ENCODE data around the gene PPARA. TPM values are rescaled to one million over a fixed set of nuclear protein-coding genes. Genes with fewer than 3 reads are reported as not detected.

PPARA gene
- total RNA-seq, 4 donors from 2014 or later, result 26.9 to 41.9 (median 37.4) TPM

- TF ChIP-seq POLR2A (IDR thresholded peaks at IDR 0.05), result no peak
- TF ChIP-seq CTCF (IDR thresholded peaks at IDR 0.05), result no peak
- Histone ChIP-seq H3K27me3 (no peaks in the 10 kb centered on the region), H3K27ac (no peak overlapping the region), H3K36me3 (peaks cover 6 to 14% of the 10 kb centered on the region in 2 donors), H3K4me3 (replicated peaks in 1 of 3) (no peak overlapping the region), H3K9me3 (no peaks in the 10 kb centered on the region), H3K4me1 (peaks cover 0 to 11% of the 10 kb centered on the region in 2 donors)
- intact Hi-C loops (cut with DNase I), result no loop called here
- no peak for DNase-seq
- WGBS, 2 donors, result 93 to 95% methylated on average over 12 of the region's 12 CpGs
These were observed 52.7 kb downstream of the PPARA start for GRCh38 chr22:46202897-46203600.

GRCh38 chr22:46203601-46203980, 53.3 kb downstream of the PPARA start:
- intact Hi-C loops (cut with DNase I), result no loop called here
- no peak for DNase-seq
- TF ChIP-seq CTCF (IDR thresholded peaks at IDR 0.05), result no peak
- no peak for TF ChIP-seq POLR2A (IDR thresholded peaks at IDR 0.05)

GRCh38 chr22:46209262-46209661, 58.9 kb downstream of the PPARA start:
- H3K9me3 ChIP-seq, result no peaks in the 10 kb centered on the region
- H3K36me3 ChIP-seq, result peaks cover under 1 to 4% of the 10 kb centered on the region in 2 donors

More at GRCh38 chr22:46203601-46203980, 53.3 kb downstream of the PPARA start:
- H3K9me3 ChIP-seq, result no peaks in the 10 kb centered on the region
- peaks cover 0 to 11% of the 10 kb centered on the region in 2 donors for H3K4me1 ChIP-seq
- peaks cover 6 to 14% of the 10 kb centered on the region in 2 donors for H3K36me3 ChIP-seq
- no peaks in the 10 kb centered on the region for H3K27me3 ChIP-seq
- no peak overlapping the region for H3K27ac ChIP-seq
- no peak overlapping the region for H3K4me3 ChIP-seq (replicated peaks in 1 of 3)
- 92 to 96% methylated on average over 7 of the region's 7 CpGs for WGBS, 2 donors

GRCh38 chr22:46212195-46212594, 61.9 kb downstream of the PPARA start:
- WGBS, 2 donors, result 90 to 95% methylated on average over 4 of the region's 4 CpGs
- Histone ChIP-seq H3K4me1 (no peaks in the 10 kb centered on the region), H3K4me3 (replicated peaks in 1 of 3) (no peak overlapping the region), H3K36me3 (peaks cover 2 to 8% of the 10 kb centered on the region in 2 donors), H3K27me3 (no peaks in the 10 kb centered on the region), H3K27ac (no peak overlapping the region), H3K9me3 (no peaks in the 10 kb centered on the region)
- TF ChIP-seq CTCF (IDR thresholded peaks at IDR 0.05) (no peak), POLR2A (IDR thresholded peaks at IDR 0.05) (no peak)
- DNase-seq, result no peak
- intact Hi-C loops (cut with DNase I), result no loop called here

More at GRCh38 chr22:46209262-46209661, 58.9 kb downstream of the PPARA start:
- Histone ChIP-seq H3K4me1 (no peaks in the 10 kb centered on the region), H3K4me3 (replicated peaks in 1 of 3) (no peak overlapping the region), H3K27ac (no peak overlapping the region), H3K27me3 (no peaks in the 10 kb centered on the region)
- 90 to 92% methylated on average over 1 of the region's 1 CpG for WGBS, 2 donors
- intact Hi-C loops (cut with DNase I), result no loop called here
- no peak for DNase-seq
- TF ChIP-seq CTCF (IDR thresholded peaks at IDR 0.05) (no peak), POLR2A (IDR thresholded peaks at IDR 0.05) (no peak)

GRCh38 chr22:46213052-46213451, 62.7 kb downstream of the PPARA start:
- no peaks in the 10 kb centered on the region for H3K4me1 ChIP-seq
- no peak for TF ChIP-seq CTCF (IDR thresholded peaks at IDR 0.05)
- TF ChIP-seq POLR2A (IDR thresholded peaks at IDR 0.05), result no peak
- H3K27ac ChIP-seq, result no peak overlapping the region
- intact Hi-C loops (cut with DNase I), result no loop called here
- peaks cover 5 to 9% of the 10 kb centered on the region in 2 donors for H3K36me3 ChIP-seq
- WGBS, 2 donors, result 95 to 97% methylated on average over 4 of the region's 4 CpGs
- DNase-seq, result no peak
- no peaks in the 10 kb centered on the region for H3K27me3 ChIP-seq
- no peaks in the 10 kb centered on the region for H3K9me3 ChIP-seq
- no peak overlapping the region for H3K4me3 ChIP-seq (replicated peaks in 1 of 3)
